BE2C (cell line): ENCODE data around the gene ABLIM2.

Source experiments
- DNase-seq: peaks from one replicate; pipeline ENCODE4 v3.0.0-alpha.2; 2020
- H3K27me3 ChIP-seq: fragments of 250-450 bp; sonication (Bioruptor Pico); 2 replicates; pipeline ENCODE4 v1.5.1; 2020; ENCODE audit warnings: mild to moderate bottlenecking
- H3K36me3 ChIP-seq: fragments of 250-450 bp; sonication (Bioruptor Pico); 2 replicates; pipeline ENCODE4 v1.5.1; 2020; ENCODE audit warnings: mild to moderate bottlenecking
- H3K4me1 ChIP-seq: fragments of 250-450 bp; sonication (Bioruptor Pico); 2 replicates; pipeline ENCODE4 v1.5.1; 2020
- H3K4me3 ChIP-seq: 2 replicates; pipeline ENCODE4 v1.5.1; 2011; ENCODE audit warnings: low read depth, low read length
- H3K9me3 ChIP-seq: fragments of 250-450 bp; sonication (Bioruptor Pico); 2 replicates; pipeline ENCODE4 v1.5.1; 2020
- TF ChIP-seq, protein P1 (sequence below): IDR thresholded peaks from 2 replicates; pipeline ENCODE4 v1.5.1; 2012; ENCODE audit warnings: mild to moderate bottlenecking, low read depth, low read length

The ABLIM2 gene

DNA sequence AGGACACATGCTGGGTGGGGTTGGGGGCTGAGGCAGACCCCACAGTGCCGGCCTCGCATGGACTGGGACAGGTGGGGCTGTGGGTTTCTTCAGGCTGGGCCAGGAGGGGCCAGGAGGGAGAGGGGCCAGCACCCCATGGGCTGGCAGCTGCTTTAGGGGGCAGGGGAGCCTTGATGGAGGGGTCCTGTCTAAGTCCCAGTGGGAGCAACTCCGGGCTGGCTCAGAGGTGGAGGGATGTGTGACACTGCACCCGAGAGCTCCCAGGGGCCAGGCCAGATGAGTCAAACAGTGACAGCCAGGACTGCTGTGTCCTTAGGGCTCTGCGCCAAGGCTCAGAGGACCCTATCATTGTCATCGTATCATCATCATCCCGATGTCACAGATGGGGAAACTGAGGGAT lies 4.4 kb upstream of the ABLIM2 start:
- H3K36me3 ChIP-seq, result no peaks in the 10 kb centered on the region
- no peak for DNase-seq
- no peak overlapping the region for H3K4me3 ChIP-seq
- no peaks in the 10 kb centered on the region for H3K9me3 ChIP-seq
- H3K27me3 ChIP-seq, result peaks cover 5% of the 10 kb centered on the region
- TF ChIP-seq, protein P1, sequence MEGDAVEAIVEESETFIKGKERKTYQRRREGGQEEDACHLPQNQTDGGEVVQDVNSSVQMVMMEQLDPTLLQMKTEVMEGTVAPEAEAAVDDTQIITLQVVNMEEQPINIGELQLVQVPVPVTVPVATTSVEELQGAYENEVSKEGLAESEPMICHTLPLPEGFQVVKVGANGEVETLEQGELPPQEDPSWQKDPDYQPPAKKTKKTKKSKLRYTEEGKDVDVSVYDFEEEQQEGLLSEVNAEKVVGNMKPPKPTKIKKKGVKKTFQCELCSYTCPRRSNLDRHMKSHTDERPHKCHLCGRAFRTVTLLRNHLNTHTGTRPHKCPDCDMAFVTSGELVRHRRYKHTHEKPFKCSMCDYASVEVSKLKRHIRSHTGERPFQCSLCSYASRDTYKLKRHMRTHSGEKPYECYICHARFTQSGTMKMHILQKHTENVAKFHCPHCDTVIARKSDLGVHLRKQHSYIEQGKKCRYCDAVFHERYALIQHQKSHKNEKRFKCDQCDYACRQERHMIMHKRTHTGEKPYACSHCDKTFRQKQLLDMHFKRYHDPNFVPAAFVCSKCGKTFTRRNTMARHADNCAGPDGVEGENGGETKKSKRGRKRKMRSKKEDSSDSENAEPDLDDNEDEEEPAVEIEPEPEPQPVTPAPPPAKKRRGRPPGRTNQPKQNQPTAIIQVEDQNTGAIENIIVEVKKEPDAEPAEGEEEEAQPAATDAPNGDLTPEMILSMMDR, result no peak
- H3K4me1 ChIP-seq, result no peaks in the 10 kb centered on the region

DNA sequence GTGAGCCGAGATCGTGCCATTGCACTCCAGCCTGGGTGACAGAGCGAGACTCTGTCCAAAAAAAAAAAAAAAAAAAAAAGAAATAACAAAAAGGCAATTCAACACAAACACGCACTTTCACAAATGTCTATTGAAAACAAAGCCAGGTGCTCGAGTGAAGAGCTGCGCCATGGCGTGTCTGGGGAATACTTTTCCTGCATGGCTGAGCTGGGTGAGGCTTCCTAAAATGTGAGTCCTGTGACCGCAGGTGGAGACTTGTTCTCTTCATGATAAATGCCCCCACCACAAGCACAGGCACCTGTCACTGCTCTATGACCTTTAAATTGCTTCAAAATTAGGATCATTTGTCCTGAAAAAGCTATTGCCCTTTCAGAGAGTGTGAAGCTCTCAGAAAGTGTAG lies 4.0 kb upstream of the ABLIM2 start:
- H3K4me1 ChIP-seq, result no peaks in the 10 kb centered on the region
- DNase-seq, result no peak

DNA sequence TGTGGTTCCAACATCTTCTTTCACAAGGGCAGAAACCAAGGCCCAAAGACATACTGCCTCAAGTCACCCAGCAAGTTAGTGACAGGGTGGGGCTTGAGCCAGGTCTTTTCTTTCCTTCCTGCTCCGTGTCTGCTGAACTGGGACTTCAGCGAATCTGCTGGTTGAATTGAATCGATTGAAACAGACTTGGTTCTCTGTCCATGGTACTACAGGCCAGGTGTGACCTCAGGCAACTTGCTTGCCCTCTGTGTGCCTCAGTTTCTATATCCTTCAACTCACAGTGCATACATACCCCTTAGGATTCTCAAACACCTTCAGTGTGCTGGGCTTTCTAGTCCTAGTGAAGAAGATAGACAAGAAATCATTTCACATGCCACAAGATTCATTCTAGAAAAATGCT lies 2.0 kb upstream of the ABLIM2 start:
- no peaks in the 10 kb centered on the region for H3K36me3 ChIP-seq
- H3K9me3 ChIP-seq, result no peaks in the 10 kb centered on the region

More for the DNA sequence above, 4.0 kb upstream of the ABLIM2 start:
- peaks cover 9% of the 10 kb centered on the region for H3K27me3 ChIP-seq
- H3K36me3 ChIP-seq, result no peaks in the 10 kb centered on the region
- H3K4me3 ChIP-seq, result no peak overlapping the region
- no peaks in the 10 kb centered on the region for H3K9me3 ChIP-seq
- TF ChIP-seq, protein P1, result no peak

DNA sequence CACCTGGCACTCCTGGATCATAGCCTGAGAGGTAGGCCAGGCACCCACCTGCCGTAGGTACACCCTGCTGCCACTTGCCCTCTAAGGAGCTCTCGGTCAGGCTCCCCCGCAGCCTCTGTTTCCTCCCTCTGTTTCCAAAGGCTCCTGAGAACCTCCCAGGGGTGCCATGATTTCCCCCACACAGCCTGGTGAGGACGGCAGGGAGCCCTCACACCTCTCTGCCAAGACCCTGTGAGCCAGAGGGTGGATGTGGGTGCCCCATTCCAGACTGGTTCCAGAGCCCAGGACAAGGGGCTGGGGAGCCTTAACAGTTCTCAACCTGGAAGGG lies 1.6 kb upstream of the ABLIM2 start:
- no peak for DNase-seq
- Histone ChIP-seq H3K36me3 (no peaks in the 10 kb centered on the region), H3K27me3 (peaks cover 11% of the 10 kb centered on the region), H3K4me1 (no peaks in the 10 kb centered on the region), H3K9me3 (no peaks in the 10 kb centered on the region), H3K4me3 (no peak overlapping the region)
- TF ChIP-seq, protein P1, result no peak

More for the DNA sequence above, 2.0 kb upstream of the ABLIM2 start:
- no peak overlapping the region for H3K4me3 ChIP-seq
- TF ChIP-seq, protein P1, result no peak
- no peak for DNase-seq
- peaks cover 11% of the 10 kb centered on the region for H3K27me3 ChIP-seq
- H3K4me1 ChIP-seq, result no peaks in the 10 kb centered on the region

DNA sequence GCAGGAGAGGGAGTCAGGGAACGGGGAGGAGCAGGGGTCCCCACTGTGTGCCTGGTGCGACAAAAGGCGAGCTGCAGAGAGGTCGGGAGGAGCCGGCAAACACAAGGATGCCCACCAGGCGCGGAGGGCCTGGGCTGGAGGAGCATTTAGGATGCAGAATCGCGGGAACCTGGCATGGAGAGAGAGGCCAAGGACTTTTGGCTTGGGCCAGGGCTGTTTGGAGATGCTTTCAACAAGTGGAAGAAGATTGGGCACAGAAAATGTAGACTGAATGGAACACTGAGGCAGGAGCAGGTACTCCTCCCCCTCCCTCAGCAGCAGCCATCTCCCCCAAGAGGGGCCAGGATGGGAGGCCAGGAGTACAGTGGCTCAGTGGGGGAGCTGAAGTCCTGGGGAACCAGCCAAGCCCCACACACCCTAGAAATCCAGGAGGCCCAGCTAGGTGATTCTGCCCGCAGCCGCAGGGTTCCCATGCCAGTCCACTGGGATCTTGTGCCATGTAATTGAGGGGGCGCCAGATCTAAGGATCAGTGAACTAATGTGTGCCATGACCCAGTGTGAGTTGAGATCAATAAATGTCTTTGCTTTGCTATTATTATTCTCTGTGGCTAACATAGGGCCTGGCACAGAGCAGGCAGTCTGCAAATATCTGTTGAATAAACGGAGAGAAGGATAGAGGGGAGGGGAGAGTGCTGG lies 1.1 kb upstream of the ABLIM2 start:
- Histone ChIP-seq H3K4me3 (peak overlapping the region; percentile 73), H3K4me1 (no peaks in the 10 kb centered on the region), H3K36me3 (no peaks in the 10 kb centered on the region), H3K9me3 (no peaks in the 10 kb centered on the region), H3K27me3 (peaks cover 11% of the 10 kb centered on the region)
- DNase-seq, result no peak
- TF ChIP-seq, protein P1, result no peak

DNA sequence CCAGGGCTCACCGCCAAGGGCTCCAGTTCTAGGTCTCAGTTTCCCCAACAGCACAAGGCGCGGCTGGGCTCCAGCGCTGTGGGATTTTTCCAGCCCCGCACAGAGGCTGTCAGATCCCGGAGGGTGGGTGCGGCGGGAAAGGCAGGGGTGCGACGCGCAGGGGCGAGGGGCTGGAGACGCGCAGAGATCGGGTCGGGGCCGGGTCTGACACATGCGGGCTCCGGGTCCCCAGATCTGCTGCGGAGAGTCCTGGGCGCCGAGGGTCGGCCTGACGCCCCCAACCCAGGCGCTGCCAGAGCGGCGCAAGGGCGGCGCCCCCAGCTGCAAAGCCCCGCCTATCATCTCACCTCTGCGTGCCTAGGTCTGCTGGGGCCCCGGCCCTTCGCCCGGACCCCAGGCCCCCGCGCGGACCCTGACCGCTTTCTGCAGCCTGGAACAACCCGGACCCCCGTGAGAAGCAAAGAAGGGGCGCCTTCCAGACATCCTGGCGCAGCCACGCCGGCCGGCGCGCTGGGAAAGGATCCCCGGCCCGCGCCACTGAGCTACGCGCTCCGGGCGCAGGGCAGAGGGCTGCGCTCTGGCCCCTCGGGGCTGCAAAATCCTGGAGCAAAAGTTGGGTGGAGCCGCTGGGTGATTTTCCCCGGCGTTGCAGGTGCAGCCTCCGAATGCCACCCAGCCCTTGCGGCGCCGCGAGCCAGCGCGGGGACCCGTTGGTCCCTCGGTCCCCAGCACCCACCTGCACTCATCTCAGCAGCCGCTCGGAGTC lies 486 bp downstream of the ABLIM2 start:
- H3K9me3 ChIP-seq, result no peaks in the 10 kb centered on the region
- TF ChIP-seq, protein P1, result no peak
- H3K36me3 ChIP-seq, result no peaks in the 10 kb centered on the region
- no peaks in the 10 kb centered on the region for H3K4me1 ChIP-seq
- no peak for DNase-seq
- peaks cover 11% of the 10 kb centered on the region for H3K27me3 ChIP-seq
- H3K4me3 ChIP-seq, result peak overlapping the region; percentile 67
